Measurements from ENCODE around the gene BBOF1.

The BBOF1 gene

DNA sequence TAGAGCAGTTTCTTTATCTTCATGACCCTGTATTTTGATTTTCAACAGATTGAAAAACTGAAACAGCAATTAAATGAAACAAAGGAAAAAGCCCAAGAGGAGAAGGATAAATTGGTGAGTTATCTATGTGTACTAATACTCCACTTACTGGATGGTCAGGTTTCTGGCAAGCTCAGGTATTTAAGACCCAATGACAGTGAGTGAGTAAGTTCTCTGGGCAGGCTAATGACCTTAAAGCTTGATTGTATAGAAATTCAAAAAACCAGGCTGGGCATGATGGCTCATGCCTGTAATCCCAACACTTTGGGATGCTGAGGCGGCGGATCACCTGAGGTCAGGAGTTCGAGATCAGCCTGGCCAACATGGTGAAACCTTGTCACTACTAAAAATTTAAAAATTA is 10.0 kb downstream of the BBOF1 start:
- no peak for DNase-seq

DNA sequence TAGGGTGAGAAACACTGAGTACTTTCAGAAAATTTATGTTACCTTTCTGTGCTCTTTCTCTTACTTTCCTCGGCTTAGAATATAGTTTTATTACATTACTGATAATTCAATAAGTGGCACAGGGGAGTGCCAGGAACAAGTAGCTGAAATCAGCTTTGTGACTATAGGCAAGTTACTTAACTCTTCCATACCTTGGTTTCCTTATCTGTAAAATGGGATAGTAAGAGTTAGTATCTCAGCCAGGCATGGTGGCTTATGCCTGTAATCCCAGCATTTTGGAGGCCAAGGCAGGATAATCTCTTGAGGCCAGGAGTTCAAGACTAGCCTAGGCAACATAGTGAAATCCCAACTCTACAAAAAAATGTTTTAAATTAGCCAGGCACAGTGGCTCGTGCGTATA is 15.4 kb downstream of the BBOF1 start:
- DNase-seq = no peak

DNA sequence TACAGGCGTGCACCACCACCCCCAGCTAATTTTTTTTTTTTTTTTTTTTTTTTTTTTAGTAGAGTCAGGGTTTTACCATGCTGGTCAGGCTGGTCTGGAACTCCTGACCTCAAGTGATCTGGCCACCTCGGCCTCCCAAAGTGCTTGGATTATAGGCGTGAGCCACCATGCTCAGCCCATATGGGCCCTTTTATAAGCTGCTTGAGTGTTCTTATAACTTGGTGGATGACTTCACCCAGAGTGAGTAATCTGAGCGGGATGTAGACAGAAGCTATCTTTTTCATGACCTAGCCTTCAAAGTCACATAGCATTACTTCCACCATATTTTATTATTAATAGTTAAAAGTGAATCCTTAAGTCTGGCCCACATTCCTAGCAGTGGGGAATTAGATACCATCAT is 16.4 kb downstream of the BBOF1 start:
- DNase-seq = no peak

DNA sequence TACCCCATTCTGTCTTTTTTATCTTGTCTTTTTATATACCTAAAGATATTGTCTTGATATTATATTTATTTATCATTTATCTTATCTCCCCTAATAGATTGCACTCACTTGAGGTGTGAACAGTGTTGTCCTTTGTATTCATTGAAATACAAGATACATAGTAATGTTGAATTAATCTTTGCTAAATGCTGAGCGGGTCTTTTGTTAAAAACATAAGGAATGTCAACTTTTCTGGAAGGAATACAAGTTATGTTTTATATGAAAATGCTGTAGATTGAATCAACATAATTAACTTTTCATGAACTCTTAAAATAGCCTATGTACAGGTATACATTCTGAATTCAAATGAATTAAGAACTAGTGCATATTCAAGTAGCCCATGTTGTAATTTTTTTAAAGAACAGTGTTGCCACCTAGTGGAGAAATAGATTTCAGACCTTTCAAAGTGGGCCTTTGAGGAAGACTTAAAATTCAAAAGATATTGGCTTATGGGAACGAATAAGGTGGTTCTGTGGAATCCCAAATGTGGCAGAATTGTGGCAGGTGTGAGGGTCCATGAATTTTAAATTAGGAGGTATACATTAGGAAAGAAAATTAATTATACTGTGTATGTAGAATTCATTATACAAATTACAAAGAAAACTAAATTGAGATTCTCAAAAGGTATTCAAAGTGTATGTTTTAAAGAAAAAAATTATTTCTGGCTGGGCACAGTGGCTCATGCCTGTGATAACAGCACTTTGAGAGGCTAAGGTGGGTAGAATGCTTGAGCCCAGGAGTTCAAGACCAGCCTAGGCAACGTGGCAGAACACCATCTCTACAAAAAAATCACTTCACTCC is 19.1 kb downstream of the BBOF1 start:
- peak in 1 of 58 donors; percentile 21 for DNase-seq

DNA sequence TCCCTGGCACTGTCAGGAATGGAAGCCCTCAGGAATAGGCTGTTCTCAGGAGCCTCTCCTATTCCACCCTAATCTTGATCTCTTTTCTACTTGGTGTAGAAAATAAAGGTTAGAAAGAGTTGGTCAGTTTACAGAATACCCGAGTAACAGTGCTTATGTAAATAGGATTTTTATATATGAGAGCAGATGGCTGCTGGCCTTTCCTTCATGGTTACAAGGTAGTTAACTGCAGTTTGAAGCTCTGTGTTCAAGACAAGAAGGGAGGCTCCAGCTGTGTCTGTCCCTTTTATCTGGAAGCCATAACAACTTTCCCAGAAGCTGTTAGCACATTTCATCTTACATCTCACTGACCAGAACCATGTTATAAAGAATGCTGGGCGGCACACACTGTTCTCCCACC is 23.1 kb downstream of the BBOF1 start:
- DNase-seq = no peak

DNA sequence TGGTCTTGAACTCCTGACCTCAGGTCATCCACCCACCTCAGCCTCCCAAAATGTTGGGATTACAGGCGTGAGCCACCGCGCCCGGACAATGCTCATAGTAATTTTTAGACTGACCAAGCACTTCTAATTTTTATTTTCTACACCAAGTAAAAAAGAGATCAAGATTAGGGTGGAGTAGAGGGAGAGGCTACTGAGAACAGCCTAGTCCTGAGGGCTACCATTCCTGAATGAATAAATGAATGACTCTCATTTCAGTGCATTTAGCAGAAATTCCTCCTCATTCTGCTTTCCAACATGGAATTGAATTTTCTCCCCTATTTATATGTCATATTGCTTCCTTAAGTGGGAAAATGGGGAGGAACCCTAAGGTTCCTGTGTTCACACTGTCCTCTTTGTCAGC is 26.4 kb downstream of the BBOF1 start:
- no peak for DNase-seq

DNA sequence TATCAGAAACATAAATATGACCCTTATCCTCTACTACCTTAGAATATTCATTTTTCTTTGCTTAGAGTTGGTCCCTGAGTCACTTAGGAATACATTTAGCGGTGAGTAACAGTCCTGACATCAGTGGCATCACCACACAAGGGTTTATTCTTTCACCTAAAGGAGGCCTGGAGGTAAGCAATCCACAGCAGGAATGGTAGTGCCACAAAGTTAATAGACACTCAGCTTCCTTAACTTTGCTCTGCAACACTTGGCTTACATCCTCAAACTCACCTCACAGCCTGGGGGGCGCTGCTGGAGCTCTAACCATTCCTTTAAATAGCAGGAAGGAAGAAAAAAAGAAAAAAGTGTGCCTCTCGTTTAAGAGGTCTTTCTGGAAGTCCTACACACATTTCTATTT is 29.1 kb downstream of the BBOF1 start:
- no peak for DNase-seq

DNA sequence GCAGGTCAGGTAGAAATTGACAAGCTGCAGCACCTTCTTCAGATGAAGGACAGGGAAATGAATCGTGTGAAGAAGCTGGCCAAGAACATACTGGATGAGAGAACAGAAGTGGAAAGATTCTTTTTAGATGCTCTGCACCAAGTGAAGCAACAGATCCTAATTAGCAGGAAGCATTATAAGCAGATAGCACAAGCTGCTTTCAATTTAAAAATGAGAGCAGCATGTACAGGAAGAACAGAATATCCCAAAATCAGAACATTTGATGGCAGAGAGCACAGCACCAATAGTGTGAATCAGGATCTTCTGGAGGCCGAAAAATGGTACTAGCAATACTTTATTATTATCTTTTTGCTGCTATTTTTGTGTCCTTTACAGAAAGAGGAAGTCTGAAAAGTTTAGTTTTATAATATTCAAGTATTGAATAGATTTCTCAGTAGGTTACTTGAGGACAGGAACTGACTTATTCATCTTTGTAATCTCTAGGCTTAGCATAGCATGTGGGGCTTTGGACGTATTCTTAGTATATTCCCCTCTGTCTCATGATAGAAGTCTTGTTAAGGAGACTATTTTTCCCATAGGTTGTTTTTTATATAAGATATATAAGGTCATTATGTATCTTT is 30.8 kb downstream of the BBOF1 start:
- peak in 3 of 58 donors; percentile 2 to 24 (median 18) for DNase-seq

DNA sequence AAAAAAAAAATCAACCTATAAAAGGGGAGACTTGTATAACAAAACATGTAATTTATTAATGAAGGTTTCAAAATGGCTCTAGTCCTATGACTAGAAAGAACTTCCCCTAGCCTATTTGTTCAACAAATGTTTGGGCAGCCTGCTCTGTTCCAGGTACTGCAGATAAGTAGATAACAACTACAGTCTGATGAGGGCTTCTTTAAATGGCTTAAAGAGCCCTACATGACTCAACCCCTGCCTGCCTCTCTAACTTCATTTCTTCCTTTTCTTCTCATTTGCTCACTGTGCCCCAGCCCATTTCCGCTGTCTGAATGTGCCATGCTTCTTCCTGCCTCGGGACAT is 43.6 kb downstream of the BBOF1 start:
- no peak for DNase-seq

DNA sequence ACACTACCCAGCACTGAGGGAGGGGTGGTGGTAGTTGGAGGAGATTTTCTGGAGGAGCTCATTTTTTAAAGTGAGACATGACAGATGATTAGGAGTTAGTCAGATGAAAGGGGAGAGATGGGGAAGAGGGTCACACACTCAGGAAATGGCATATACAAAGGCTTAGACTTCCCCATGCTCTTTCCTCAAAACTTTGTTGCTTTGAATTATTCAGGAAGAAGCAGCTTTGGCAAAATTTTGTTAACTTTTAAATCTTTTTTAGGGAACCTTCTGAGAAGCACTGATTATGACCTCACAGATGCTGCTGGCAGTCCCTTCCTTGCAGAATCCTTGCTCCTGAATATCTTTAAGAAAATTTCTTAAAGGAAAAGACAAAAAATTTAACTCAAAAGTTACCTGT is 45.3 kb downstream of the BBOF1 start:
- DNase-seq = no peak

DNA sequence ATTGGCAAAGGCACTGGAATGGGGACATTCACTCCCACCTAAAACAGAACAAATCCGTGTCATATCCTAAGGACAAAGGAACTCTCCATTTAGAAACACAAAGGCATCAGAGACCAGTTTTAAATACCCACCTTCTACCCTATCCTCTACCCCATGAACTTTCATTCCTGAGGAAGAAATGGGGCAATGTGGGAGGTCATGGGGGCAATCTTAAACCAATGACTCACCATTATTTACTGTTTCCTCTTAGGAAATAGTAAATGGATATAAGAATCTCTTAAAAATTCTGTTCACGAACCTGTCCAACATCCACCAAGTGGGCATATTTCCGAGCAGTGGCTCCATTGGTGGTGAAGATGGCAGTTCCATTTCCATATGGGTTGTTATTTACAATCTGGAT is 45.7 kb downstream of the BBOF1 start:
- no peak for DNase-seq

DNA sequence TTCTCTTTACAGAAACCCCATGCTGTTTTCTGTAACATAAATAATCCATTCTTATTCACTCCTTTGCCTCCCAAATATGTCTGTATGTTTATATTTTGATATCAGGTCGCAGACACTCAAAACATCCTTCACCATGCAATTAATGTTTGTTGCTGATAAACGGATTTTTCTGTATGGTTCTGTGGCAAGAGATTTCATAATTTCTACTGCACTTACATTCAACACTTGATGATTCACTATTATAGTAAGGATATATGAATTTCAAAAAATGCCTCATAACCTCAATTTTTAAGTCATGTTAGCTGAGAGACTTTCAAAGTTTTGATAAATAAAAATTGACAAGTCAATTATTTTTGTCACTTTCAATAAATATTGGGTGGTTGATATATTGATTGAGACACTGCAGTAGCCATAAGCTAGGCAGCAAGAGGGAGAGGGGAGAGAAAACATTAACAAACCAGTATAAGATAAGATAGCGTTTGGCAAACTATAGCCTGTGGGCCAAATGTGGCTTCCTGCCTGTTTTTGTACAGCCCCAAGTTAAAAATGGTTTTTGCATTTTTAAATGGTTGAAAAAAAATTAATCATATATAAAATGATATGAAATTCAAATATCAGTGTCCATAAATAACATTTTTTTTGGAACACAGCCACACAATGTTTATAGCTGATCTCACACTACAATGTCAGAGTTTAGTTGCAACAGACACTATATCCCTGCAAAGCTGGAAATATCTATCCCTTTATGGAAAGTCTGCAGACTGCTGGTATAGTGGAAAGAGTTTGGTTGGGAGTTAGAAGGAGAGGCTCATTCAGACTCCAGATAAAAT is 46.8 kb downstream of the BBOF1 start:
- DNase-seq = no peak

DNA sequence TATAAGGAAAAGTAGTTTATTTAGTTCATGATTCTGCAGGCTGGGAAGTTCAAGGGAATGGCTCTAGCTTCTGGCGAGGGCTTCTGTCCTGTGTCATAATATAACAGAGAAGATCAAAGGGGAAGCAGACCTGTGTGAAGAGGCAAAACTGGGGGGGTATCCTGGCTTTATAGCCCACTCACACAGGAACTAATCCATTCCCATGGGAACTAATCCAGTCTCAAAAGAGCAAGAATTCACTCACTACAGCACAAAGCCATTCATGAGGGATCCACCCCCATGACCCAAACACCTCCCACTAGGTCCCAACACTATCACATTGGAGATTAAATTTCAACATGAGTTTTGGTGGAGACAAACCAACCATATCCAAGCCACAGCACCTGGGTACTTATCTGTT is 58.3 kb downstream of the BBOF1 start:
- no peak for DNase-seq

DNA sequence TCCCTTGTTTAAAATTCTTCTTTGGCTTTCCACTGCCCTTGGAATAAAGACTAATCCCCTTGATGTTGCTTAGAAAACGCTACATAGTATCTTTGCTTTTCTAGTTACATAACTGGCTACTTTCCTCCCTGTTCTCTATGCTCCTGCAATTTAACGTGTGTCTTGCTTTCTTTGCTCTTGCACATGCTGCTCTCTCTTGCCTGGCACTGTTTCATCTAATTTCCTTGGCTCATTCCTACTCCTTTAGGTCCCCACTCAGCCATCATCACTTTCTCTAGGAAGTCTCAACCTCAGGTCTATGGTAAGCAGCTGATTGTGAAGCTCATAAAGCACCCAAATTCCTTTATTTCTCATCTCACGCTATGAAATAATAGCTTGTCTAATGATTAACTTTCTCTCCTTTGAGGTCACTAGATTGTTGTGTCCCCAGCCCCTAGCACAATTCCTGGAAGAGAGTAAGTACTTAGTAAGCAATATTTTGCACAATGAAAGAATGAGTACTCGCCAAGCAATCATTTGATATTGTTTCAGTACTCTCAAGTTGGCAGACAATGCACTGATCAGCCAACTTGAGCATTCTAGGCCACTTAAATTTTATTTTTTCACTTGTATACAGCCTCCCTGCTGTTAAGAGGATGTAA is 61.8 kb downstream of the BBOF1 start:
- DNase-seq = no peak

DNA sequence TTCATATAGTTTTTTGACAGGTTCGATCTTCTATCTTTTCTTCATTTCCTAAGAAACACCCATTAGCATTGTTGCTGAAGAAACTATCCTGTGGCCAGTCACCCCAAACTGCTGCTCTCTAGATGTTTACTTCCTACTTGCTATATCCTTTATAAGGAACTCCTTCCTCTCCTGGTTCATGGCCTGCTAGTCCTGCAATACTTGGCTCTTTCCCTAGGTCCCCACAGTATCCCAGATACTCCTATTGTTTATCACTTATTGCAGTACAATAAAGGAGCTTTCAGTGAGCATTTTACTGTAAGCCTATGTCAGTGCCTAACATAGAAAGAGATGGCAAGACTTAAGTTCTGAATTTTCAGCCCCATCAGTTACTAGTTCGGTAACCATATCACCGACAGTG is 62.3 kb downstream of the BBOF1 start:
- no peak for DNase-seq

DNA sequence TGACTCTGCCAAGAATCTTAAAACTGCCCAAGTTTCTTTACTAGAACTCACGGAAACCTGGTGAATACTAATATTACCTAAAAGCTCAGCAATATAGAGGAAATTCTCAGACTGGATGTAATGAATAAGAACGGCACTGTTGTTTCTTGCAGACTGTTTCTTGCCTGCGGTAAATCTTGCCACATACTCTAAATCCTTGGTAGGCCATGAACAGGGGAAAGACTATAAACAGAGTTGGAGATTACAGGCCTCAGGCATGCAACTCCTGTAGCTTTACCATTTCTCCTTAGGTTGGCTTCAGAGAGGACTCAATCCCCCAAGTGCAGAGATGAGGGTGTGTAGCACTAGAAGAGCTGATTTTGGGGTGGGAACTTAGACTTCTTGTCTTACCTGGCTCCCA is 64.0 kb downstream of the BBOF1 start:
- no peak for DNase-seq

DNA sequence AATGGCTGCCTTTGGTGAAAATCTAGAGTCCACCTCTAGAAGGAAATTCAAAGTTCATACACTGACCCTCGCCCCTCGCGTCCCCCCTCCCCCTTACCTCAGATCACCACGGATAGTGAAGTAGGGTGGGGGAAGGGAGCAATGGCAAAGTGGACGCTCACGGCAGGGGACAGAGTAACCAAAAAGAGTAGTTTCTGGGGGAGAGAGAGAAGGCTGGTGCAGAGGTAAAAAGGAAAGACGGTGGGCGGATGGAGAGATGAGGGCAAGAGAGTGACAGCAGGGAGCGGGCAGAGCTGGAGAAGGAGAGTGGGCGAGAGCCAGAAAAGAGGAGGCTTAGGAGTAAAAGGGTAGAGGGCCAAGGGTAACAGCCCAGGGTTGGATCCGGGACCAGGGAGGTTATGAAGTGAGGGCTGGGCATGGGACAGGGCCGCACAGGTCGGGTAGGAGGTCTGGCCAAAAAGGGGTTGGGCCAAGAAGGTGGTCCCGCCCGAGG is 64.7 kb downstream of the BBOF1 start:
- peak in 2 of 58 donors; percentile 53 to 72 for DNase-seq

DNA sequence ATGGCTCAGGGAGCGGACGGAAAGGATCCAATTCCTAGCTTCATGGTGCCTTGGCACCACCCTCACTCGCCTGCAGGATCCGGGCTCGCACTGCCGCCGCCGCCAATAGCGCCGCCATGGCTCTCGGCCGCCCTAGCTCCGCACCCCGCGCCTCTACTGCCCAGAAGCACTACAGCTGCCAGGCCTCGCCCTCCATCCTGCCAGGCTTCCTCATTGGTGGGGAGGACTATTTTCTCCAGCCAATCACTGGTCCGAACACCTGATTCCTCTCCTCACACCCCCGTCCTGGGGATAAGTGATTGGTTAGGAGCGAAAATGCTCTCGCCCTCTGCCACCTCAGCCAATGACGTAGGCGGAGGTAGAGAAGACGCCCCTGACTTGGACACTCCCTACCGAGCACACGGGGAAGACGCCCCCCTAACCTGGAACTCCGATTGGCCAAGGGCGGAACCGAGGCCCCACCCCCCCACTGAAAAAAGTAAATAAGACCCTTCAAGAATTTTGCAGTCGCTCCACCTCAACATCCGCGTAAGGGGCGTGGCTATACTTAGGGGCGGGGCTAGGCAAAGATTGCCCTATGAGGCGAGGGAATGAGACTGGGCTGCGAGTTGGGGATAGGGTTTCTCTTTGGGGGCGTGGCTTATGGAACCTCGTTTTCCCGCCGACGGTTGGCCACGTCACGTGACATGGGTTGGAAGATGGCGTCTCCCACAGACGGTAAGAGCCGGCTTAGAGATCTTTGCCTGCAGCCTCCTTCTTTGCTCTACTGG is 65.3 kb downstream of the BBOF1 start, which contains the start of the genes ALDH6A1 and LIN52:
Gene ALDH6A1 (minus strand): TSS at position 177 of the 770 bp plus-strand sequence. CDS start 59 bp downstream, at position 118.
Gene LIN52 (plus strand): TSS at position 680 of the 770 bp plus-strand sequence. CDS start 19 bp downstream, at position 699.
- peak; percentile 89 to 100 (median 100) for DNase-seq

DNA sequence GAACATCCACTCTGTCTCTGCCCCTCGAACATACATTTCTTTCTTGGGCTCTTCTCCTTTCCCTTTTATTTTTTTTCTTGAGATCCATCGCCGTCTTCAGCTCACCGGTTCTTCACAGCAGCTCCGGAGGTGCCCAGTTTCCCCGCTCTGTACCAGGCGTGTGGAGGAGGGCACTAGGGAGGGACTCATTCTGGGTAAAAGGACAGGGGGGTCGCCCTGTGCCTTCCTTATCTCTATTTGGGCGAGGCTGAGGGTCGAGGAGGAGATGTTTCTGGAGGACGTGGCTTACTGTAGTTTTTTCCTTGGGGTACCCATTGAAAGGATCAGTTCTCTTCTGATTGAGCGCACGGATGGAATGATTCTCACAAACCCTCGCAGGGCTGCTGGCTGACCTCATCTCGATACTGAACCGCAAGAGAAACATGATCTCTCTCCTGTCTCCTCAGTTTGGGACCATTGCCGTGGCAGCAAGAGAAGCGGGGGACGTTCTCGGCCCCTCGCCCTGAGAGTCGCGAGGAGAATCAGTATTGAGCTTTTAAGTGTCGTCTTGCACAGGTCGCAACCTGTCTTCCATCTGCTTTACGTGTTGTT is 66.0 kb downstream of the BBOF1 start:
- peak in 1 of 58 donors; percentile 7 for DNase-seq

DNA sequence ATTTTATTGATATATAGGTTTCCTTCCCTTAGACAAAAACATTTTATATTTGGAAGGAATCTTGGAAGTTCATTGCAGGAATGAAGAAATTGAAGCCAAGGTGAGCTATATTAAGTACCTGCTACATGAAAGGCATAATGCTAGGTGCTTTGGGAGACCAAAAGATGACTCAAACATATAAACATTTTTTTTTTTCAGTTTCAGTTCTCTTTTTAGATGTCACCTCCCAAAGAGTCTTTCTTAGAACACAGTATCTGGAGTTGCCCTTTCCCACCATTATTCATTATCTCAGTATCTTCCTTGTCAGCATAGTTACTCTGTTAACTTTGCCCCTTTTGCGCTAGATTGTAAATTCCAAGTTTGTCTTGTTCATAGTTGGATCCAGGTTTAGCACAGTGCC is 66.7 kb downstream of the BBOF1 start:
- DNase-seq = no peak
